ENCODE measurements around the gene MCM10. TPM values are rescaled to one million over a fixed set of nuclear protein-coding genes. Genes with fewer than 3 reads are reported as not detected.

The MCM10 gene
- total and polyA plus RNA-seq, 7 donors = 0.14 to 3.2 (median 0.83) TPM; not detected in 2

DNA sequence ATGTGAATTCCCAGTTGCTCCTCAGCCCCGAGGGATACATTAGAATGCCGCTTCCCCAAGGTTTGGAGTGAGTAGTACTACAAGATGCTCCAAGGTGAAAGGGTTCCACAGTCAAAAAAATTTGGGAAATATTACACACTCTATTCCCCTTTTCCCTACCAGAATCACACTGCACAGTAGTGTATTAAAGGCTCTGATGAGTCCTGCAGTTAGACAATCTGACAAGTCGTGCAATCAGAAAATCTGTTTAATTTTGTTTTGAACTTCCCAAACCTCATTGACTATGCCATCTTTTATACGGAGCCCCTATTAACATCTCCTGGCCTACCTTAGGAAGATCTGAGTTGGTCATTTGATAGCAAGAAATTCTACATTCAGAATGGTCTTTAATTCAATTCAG, 86.4 kb downstream of the MCM10 start:
- intact Hi-C loops (cut with DNase I) = no loop called here
- Histone ChIP-seq H3K4me1 (no peaks in the 10 kb centered on the region), H3K4me3 (no peak overlapping the region), H3K27ac (no peak overlapping the region), H3K9me3 (no peaks in the 10 kb centered on the region), H3K27me3 (no peaks in the 10 kb centered on the region), H3K36me3 (no peaks in the 10 kb centered on the region)
- TF ChIP-seq POLR2AphosphoS5 (IDR thresholded peaks at IDR 0.05) (no peak), EP300 (IDR thresholded peaks at IDR 0.05) (no peak), POLR2A (IDR thresholded peaks at IDR 0.05) (no peak)
- TF ChIP-seq, protein P1, sequence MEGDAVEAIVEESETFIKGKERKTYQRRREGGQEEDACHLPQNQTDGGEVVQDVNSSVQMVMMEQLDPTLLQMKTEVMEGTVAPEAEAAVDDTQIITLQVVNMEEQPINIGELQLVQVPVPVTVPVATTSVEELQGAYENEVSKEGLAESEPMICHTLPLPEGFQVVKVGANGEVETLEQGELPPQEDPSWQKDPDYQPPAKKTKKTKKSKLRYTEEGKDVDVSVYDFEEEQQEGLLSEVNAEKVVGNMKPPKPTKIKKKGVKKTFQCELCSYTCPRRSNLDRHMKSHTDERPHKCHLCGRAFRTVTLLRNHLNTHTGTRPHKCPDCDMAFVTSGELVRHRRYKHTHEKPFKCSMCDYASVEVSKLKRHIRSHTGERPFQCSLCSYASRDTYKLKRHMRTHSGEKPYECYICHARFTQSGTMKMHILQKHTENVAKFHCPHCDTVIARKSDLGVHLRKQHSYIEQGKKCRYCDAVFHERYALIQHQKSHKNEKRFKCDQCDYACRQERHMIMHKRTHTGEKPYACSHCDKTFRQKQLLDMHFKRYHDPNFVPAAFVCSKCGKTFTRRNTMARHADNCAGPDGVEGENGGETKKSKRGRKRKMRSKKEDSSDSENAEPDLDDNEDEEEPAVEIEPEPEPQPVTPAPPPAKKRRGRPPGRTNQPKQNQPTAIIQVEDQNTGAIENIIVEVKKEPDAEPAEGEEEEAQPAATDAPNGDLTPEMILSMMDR (IDR thresholded peaks at IDR 0.05) = no peak
- no peak for DNase-seq
- WGBS, 2 donors = 91 to 96% methylated on average over 4 of the region's 4 CpGs

DNA sequence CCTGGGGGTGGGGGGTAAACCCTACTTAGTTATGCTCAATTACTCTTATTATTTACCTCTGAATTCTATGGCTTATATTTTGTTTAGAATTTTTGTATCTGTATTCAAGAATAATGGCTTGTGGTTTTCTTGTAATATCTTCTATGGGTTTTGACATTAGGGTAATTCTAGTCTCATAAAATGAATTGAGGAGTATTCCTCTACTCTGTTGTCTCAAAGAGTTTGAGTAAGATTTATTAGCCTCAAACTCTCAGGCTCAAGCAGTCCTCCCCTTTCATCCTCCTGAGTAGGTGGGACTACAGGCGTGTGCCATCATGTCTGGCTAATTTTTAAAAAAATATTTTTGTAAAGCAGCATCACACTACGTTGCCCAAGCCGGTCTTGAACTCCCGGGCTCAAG, 92.4 kb downstream of the MCM10 start:
- intact Hi-C loops (cut with DNase I) = no loop called here
- no peaks in the 10 kb centered on the region for H3K27me3 ChIP-seq
- H3K36me3 ChIP-seq = no peaks in the 10 kb centered on the region
- H3K4me1 ChIP-seq = no peaks in the 10 kb centered on the region
- H3K4me3 ChIP-seq = no peak overlapping the region
- TF ChIP-seq POLR2A (IDR thresholded peaks at IDR 0.05) = no peak
- TF ChIP-seq, protein P1 (IDR thresholded peaks at IDR 0.05) = no peak
- no peaks in the 10 kb centered on the region for H3K9me3 ChIP-seq
- no peak overlapping the region for H3K27ac ChIP-seq
- no peak for DNase-seq
- 92 to 93% methylated on average over 4 of the region's 4 CpGs for WGBS, 2 donors

DNA sequence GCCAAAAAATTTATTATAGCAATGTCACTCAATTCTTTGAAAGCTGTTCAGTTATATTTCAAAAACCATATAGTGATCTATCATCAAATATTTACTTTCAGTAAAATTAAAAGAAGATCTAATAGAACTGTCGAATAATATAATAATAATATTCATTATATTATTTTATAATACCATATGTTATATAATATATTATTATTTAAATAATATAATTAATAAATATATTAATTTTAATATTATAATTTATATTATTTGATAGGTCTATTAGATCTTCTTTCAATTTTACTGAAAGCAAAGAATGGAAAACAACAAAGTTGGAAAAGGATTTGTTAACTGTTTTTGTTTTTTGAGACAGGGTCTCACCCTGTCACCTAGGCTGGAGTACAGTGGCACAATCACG, 95.3 kb downstream of the MCM10 start:
- DNase-seq = no peak
- intact Hi-C loops (cut with DNase I) = no loop called here
- Histone ChIP-seq H3K9me3 (no peaks in the 10 kb centered on the region), H3K36me3 (no peaks in the 10 kb centered on the region), H3K27ac (no peak overlapping the region), H3K4me3 (no peak overlapping the region), H3K27me3 (no peaks in the 10 kb centered on the region), H3K4me1 (no peaks in the 10 kb centered on the region)
- TF ChIP-seq, protein P1 (IDR thresholded peaks at IDR 0.05) = no peak
- TF ChIP-seq POLR2A (IDR thresholded peaks at IDR 0.05) (no peak), POLR2AphosphoS5 (IDR thresholded peaks at IDR 0.05) (no peak), EP300 (IDR thresholded peaks at IDR 0.05) (no peak)
- WGBS, 2 donors = 87 to 92% methylated on average over 2 of the region's 2 CpGs

DNA sequence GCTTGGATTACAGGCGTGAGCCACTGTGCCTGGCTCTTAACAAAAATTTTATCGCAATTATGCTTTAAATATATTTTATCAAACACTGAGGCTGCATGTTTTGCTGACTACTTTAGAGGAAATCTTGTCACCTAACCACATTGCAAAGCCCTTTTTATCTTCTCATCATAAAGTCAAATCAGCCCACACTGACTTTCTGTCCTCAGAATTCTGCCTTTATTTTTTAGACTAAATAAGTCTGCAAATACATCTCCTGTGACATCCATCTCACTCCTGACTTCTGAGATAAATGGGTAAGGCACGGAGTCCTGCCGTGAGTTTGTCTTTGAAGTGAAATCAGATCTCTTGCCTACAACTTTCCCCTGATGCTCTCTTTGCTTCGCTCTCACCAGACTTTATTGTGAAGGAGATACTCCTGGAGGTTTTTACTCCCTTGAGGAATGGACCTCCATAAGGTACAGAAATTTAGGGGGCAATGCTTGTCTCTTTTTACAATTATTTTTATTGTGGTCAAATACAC, 96.3 kb downstream of the MCM10 start:
- DNase-seq = no peak

More for the DNA sequence above, 96.3 kb downstream of the MCM10 start:
- WGBS, 2 donors = 77 to 94% methylated on average over 5 of the region's 5 CpGs
- no peak overlapping the region for H3K4me3 ChIP-seq
- intact Hi-C loops (cut with DNase I) = no loop called here
- H3K27ac ChIP-seq = no peak overlapping the region
- no peaks in the 10 kb centered on the region for H3K27me3 ChIP-seq
- no peaks in the 10 kb centered on the region for H3K4me1 ChIP-seq
- H3K36me3 ChIP-seq = no peaks in the 10 kb centered on the region
- peaks cover 0 to 2% (median 0%) of the 10 kb centered on the region in 4 donors for H3K9me3 ChIP-seq
- TF ChIP-seq, protein P1 (IDR thresholded peaks at IDR 0.05) = no peak
- TF ChIP-seq POLR2A (IDR thresholded peaks at IDR 0.05) (no peak), POLR2AphosphoS5 (IDR thresholded peaks at IDR 0.05) (no peak), EP300 (IDR thresholded peaks at IDR 0.05) (no peak)

Small RNA genes within 50 kb of the gene (small RNA-seq; reads per million reads assigned to genes)
- 0 reads per million in 3 donors for gene RNU6-6P

Other genes starting within 250 kb of the MCM10 start
- 1 to 10 TPM; 2.0 to 6.9 (median 4.4) TPM for gene CCDC3, start 159.8 kb upstream of the MCM10 start, total RNA-seq
- 1 to 10 TPM in 1 of 3 donors, under 1 TPM in 2; 0.46 to 3.5 (median 0.60) TPM for gene CCDC3, start 159.8 kb upstream of the MCM10 start, polyA plus RNA-seq
- 10 to 100 TPM; 53.5 to 72.6 (median 59.7) TPM for gene OPTN, start 61.4 kb upstream of the MCM10 start, total RNA-seq
- 100 to 1,000 TPM in 2 of 3 donors, 10 to 100 TPM in 1; 54.2 to 127 (median 117) TPM for gene OPTN, start 61.4 kb upstream of the MCM10 start, polyA plus RNA-seq
- gene UCMA, start 72.8 kb downstream of the MCM10 start, total RNA-seq = not detected
- not detected for gene UCMA, start 72.8 kb downstream of the MCM10 start, polyA plus RNA-seq
- gene PHYH, start 138.5 kb downstream of the MCM10 start, total RNA-seq = 10 to 100 TPM; 39.9 to 48.1 (median 41.6) TPM
- 100 to 1,000 TPM in 1 of 3 donors, 10 to 100 TPM in 2; 23.3 to 193 (median 87.7) TPM for gene PHYH, start 138.5 kb downstream of the MCM10 start, polyA plus RNA-seq
- 10 to 100 TPM; 31.4 to 41.0 (median 37.6) TPM for gene SEPHS1, start 186.7 kb downstream of the MCM10 start, total RNA-seq
- gene SEPHS1, start 186.7 kb downstream of the MCM10 start, polyA plus RNA-seq = 10 to 100 TPM; 25.9 to 33.5 (median 32.4) TPM